Measurements from ENCODE around the gene SERBP1. TPM values are rescaled to one million over a fixed set of nuclear protein-coding genes. Genes with fewer than 3 reads are reported as not detected.

Gene SERBP1
- total RNA-seq, 4 donors from 2014 or later = 173 to 241 (median 223) TPM

- 39 to 41% methylated on average over 8 of the region's 8 CpGs for WGBS, 2 donors
- Histone ChIP-seq H3K4me3 (no peak overlapping the region), H3K4me1 (peaks cover 0 to 3% (median 0%) of the 10 kb centered on the region in 4 donors), H3K36me3 (no peaks in the 10 kb centered on the region), H3K27ac (no peak overlapping the region), H3K27me3 (no peaks in the 10 kb centered on the region), H3K9me3 (no peaks in the 10 kb centered on the region)
- DNase-seq (ENCODE audit: low spot score in 2 of 2) = peak in 1 of 2 donors; percentile 47
- no peak for TF ChIP-seq CTCF (IDR thresholded peaks at IDR 0.05)
- no peak for TF ChIP-seq POLR2A (IDR thresholded peaks at IDR 0.05)
- TF ChIP-seq EP300 (IDR thresholded peaks at IDR 0.05) = no peak
Observed at GRCh38 chr1:67367370-67368045, 62.7 kb downstream of the SERBP1 start.

GRCh38 chr1:67361641-67362040 is 68.6 kb downstream of the SERBP1 start:
- Histone ChIP-seq H3K4me1 (no peaks in the 10 kb centered on the region), H3K9me3 (no peaks in the 10 kb centered on the region), H3K36me3 (no peaks in the 10 kb centered on the region), H3K27me3 (peaks cover 0 to 2% of the 10 kb centered on the region in 2 donors), H3K4me3 (no peak overlapping the region), H3K27ac (no peak overlapping the region)
- WGBS, 2 donors = 92 to 99% methylated on average over 5 of the region's 5 CpGs
- no peak for TF ChIP-seq POLR2A (IDR thresholded peaks at IDR 0.05)
- TF ChIP-seq CTCF (IDR thresholded peaks at IDR 0.05) = no peak
- no peak for TF ChIP-seq EP300 (IDR thresholded peaks at IDR 0.05)
- DNase-seq (ENCODE audit: low spot score in 2 of 2) = no peak

- no peak for DNase-seq (ENCODE audit: low spot score in 2 of 2)
- no peak overlapping the region for H3K4me3 ChIP-seq
- no peaks in the 10 kb centered on the region for H3K9me3 ChIP-seq
- H3K36me3 ChIP-seq = no peaks in the 10 kb centered on the region
- TF ChIP-seq POLR2A (IDR thresholded peaks at IDR 0.05) = no peak
- no peak for TF ChIP-seq CTCF (IDR thresholded peaks at IDR 0.05)
- no peak for TF ChIP-seq EP300 (IDR thresholded peaks at IDR 0.05)
- peaks cover 0 to 2% of the 10 kb centered on the region in 2 donors for H3K27me3 ChIP-seq
- WGBS, 2 donors = 92 to 95% methylated on average over 1 of the region's 1 CpG
- H3K27ac ChIP-seq = no peak overlapping the region
- H3K4me1 ChIP-seq = no peaks in the 10 kb centered on the region
Observed at GRCh38 chr1:67359592-67359991, 70.6 kb downstream of the SERBP1 start.

Small RNA genes within 50 kb of the gene (small RNA-seq; reads per million reads assigned to genes)
- gene RNU6-387P = not detected

Other genes starting within 250 kb of the SERBP1 start
- 1 to 10 TPM in 3 of 4 donors, under 1 TPM in 1; 0.87 to 6.5 (median 1.7) TPM for gene IL12RB2, start 122.5 kb downstream of the SERBP1 start, total RNA-seq